NT2/D1 (cell line): ENCODE results near the gene PTBP3.

Source experiments
- YY1 ChIP-seq: IDR thresholded peaks from 2 replicates; pipeline ENCODE4 v1.6.1; 2011; ENCODE audit not compliant: insufficient read length, insufficient read depth
- ZNF274 ChIP-seq: IDR thresholded peaks from 2 replicates; pipeline ENCODE4 v1.6.1; 2011; ENCODE audit warnings: mild to moderate bottlenecking, low read depth, low read length

DNA sequence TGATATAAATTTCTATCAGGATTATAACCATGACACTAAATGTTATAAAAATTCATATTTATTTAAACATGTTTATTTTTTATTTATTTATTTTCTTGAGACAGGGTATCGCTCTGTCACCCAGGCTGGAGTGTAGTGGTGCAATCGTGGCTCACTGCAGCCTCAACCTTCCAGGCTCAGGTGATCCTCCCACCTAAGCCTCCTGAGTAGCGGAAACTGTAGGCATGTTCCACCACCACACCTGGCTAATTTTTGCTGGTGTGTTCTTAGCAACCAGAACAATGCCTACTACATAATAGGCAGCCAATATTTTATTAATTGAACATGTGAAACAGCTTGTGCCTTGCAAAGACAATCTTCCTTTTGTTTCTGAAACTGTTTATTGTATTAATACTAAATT, 6.5 kb upstream of the PTBP3 start:
- no peak for TF ChIP-seq YY1
- no peak for TF ChIP-seq ZNF274
